ENCODE results near the gene ASPSCR1. TPM values are rescaled to one million over a fixed set of nuclear protein-coding genes. Genes with fewer than 3 reads are reported as not detected.
A peak's percentile ranks its signal among the peaks of the same experiment; 100 is the strongest.

ASPSCR1 gene
- total and polyA plus RNA-seq, 2 of the 13 experiments (the other 11 are each of a cell fraction or from before 2014, with no cell fraction given) = 274 to 314 TPM

DNA sequence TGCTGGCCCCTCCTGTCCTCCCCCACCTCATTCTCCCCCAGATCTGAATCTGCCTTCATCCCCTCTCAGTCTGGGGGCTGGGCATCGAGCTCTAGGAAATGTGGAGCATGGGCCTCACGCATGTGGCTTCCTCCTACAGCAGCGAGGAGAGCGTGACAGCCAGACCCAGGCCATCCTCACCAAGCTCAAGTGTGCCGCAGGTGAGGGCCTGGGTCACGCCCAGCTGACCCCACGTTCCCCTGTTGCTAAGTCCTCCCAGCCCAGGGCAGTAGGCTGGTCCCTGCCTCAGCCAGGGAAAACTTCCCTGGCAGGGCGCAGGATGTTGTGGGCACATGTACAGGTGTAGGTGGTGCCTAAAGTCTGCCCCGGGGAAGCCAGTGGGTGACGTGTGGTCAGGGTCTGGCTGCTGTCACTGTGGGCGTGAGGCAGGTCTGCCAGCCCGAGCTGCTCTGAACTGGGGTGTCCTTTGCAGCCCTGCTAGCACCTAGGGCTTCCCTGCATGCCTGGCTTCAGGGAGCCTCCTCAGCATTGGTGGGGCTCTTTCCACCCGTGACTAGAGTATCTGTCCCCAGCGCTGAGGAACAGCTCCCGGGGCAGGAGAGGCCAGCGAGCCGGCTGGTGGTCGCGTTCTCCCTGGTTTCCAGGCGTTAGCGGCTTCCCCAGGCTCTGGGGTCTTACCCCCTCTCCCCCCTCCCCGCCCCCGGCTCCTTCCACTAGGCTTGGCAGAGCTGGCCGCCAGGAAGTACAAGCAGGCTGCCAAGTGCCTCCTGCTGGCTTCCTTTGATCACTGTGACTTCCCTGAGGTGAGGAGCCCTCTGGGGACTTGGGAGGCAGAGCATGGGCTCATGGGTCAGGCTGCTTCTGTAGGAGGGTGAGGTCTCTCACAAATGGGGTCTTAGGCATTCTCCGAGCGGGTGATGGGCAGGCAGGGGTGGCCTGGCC lies 77.9 kb downstream of the ASPSCR1 start (continued):
- peak; percentile 83 for TF ChIP-seq AGO2 (optimal IDR thresholded peaks at IDR 0.05; ENCODE audit: low read depth, low read length)
- TF ChIP-seq, protein P1, sequence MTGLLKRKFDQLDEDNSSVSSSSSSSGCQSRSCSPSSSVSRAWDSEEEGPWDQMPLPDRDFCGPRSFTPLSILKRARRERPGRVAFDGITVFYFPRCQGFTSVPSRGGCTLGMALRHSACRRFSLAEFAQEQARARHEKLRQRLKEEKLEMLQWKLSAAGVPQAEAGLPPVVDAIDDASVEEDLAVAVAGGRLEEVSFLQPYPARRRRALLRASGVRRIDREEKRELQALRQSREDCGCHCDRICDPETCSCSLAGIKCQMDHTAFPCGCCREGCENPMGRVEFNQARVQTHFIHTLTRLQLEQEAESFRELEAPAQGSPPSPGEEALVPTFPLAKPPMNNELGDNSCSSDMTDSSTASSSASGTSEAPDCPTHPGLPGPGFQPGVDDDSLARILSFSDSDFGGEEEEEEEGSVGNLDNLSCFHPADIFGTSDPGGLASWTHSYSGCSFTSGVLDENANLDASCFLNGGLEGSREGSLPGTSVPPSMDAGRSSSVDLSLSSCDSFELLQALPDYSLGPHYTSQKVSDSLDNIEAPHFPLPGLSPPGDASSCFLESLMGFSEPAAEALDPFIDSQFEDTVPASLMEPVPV (CRISPR knock-in tag; IDR thresholded peaks at IDR 0.05) = no peak
- no peak for TF ChIP-seq PITX1 (CRISPR knock-in tag; IDR thresholded peaks at IDR 0.05)
- TF ChIP-seq, protein P2, sequence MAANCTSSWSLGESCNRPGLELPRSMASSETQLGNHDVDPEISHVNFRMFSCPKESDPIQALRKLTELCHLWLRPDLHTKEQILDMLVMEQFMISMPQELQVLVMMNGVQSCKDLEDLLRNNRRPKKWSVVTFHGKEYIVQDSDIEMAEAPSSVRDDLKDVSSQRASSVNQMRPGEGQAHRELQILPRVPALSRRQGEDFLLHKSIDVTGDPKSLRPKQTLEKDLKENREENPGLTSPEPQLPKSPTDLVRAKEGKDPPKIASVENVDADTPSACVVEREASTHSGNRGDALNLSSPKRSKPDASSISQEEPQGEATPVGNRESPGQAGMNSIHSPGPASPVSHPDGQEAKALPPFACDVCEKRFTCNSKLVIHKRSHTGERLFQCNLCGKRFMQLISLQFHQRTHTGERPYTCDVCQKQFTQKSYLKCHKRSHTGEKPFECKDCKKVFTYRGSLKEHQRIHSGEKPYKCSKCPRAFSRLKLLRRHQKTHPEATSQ (CRISPR knock-in tag; IDR thresholded peaks at IDR 0.05; ENCODE audit: borderline replicate concordance) = no peak
- 0 out of 2 replicates have a peak, but pooled peaks have one; percentile 51 for TF ChIP-seq ZNF451 (CRISPR knock-in tag; IDR thresholded peaks at IDR 0.05)

DNA sequence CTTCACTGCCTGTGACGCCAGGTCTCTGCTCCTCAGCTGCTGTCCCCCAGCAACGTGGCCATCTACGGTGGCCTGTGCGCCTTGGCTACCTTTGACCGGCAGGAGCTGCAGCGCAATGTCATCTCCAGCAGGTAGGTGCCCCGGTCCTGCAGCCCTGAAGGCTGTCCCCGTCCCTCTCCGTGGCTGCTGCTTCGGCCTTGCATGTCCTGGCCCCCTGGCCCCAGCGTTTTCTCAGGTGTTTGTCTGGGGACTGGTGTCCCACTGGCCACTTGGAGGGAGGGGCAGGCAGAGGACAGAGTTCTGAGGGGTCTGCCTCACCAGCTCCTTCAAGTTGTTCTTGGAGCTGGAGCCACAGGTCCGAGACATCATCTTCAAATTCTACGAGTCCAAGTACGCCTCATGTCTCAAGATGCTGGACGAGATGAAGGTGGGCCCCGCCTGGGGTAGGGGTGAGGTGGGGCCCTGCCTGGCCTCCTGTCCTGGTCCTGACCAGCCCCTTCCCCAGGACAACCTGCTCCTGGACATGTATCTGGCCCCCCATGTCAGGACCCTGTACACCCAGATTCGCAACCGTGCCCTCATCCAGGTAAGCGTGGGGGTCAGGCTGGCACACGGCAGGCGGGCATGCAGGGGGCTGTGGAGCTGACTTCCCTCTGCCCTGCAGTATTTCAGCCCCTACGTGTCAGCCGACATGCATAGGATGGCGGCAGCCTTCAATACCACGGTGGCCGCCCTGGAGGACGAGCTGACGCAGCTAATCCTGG lies 78.7 kb downstream of the ASPSCR1 start:
- Histone ChIP-seq H3K4me3 (replicated peaks in 1 of 3; ENCODE audit: insufficient read depth in 1 of 3, low read depth in 2 of 3, low read length in 3 of 3) (no peak overlapping the region; a peak in 1 of 6 replicates), H2AFZ (ENCODE audit: low read length) (no peak overlapping the region), H3K36me3 (replicated peaks in 1 of 2; ENCODE audit: control insufficient read depth in 1 of 2, insufficient read depth in 2 of 2, low read length in 2 of 2) (peaks cover 38 to 55% of the 10 kb centered on the region in 2 experiments), H3K9ac (ENCODE audit: insufficient read depth, low read depth, low read length) (peak overlapping the region; percentile 9; the same call in 1 of the 2 replicates), H4K20me1 (ENCODE audit: insufficient read depth, low read length) (no peaks in the 10 kb centered on the region; the same call in 1 of the 2 replicates), H3K9me3 (ENCODE audit: low read length) (no peaks in the 10 kb centered on the region), H3K27me3 (ENCODE audit: control insufficient read depth in 1 of 2, insufficient read depth in 2 of 2, low read length in 2 of 2) (no peaks in the 10 kb centered on the region; a peak in 1 of 5 replicates), H3K27ac (ENCODE audit: extremely low read length, insufficient read depth, low read length) (peak overlapping the region; percentile 91), H3K4me1 (ENCODE audit: insufficient read depth, low read length) (peaks cover 46% of the 10 kb centered on the region), H3K79me2 (ENCODE audit: insufficient read depth, low read length) (peaks cover 19% of the 10 kb centered on the region), H3K4me2 (ENCODE audit: low read depth, low read length) (no peak overlapping the region)
- DNase-seq (ENCODE audit: low spot score) = no peak
- 95% methylated on average over 22 of the region's 28 CpGs for WGBS (ENCODE audit: low lambda C conversion rate)
- no peak for ATAC-seq
- ChIA-PET CTCF (ENCODE audit: low intra/inter-chr PET ratio, low total read pairs) (no interaction called here), POLR2A (interaction anchor here (0.7 to 3.1 kb wide), 15 partner anchors 9 to 261 kb away, joined by 3 to 28 read pairs (median 5); partner anchors contain the start of genes CD7, CENPX, DCXR and DUS1L)
- intact Hi-C loops (cut with micrococcal nuclease; ENCODE audit: unreplicated experiment) (no loop called here), in situ Hi-C loops (cut with HindIII; ENCODE audit: extremely low pct_ligation_motif_present, low pct_unique_long_range_greater_than_20kb) (no loop called here)
- TSS peak; percentile 17 for BruUV-seq (replicated peaks)
- FAIRE-seq = no peak
- TF ChIP-seq ZNF724P (CRISPR knock-in tag; IDR thresholded peaks at IDR 0.05; ENCODE audit: borderline replicate concordance) (peak; percentile 77; the same call in 1 of the 2 replicates), AGO1 (IDR thresholded peaks at IDR 0.05; ENCODE audit: low read depth, low read length, poor library complexity, severe bottlenecking) (peak; percentile 32), ATF7-NPFF (CRISPR knock-in tag; IDR thresholded peaks at IDR 0.05; ENCODE audit: low read depth) (0 out of 2 replicates have a peak, but pooled peaks have one; percentile 29), PAX8 (CRISPR knock-in tag; IDR thresholded peaks at IDR 0.05; ENCODE audit: borderline replicate concordance) (peak; percentile 19; the same call in 1 of the 2 replicates), POLR2AphosphoS5 (IDR thresholded peaks at IDR 0.05; ENCODE audit: low read depth, low read length) (no peak), RBM22 (optimal IDR thresholded peaks at IDR 0.05; ENCODE audit: low read length) (peak; percentile 33), ZNF773 (CRISPR knock-in tag; IDR thresholded peaks at IDR 0.05; ENCODE audit: borderline replicate concordance) (0 out of 2 replicates have a peak, but pooled peaks have one; percentile 14), ZNF589 (CRISPR knock-in tag; conservative IDR thresholded peaks at IDR 0.05) (peak; percentile 51; the same call in 1 of the 2 replicates)
